ENCODE measurements around the gene IPCEF1. TPM values are rescaled to one million over a fixed set of nuclear protein-coding genes. Genes with fewer than 3 reads are reported as not detected.

IPCEF1 gene
- total RNA-seq, 4 donors from 2014 or later, result 0.63 to 5.3 (median 1.9) TPM

GRCh38 chr6:154167126-154167525 is 189.5 kb downstream of the IPCEF1 start:
- Histone ChIP-seq H3K9me3 (no peaks in the 10 kb centered on the region), H3K27ac (no peak overlapping the region), H3K4me3 (no peak overlapping the region), H3K4me1 (peaks cover 0 to 32% (median 5%) of the 10 kb centered on the region in 4 donors), H3K27me3 (no peaks in the 10 kb centered on the region), H3K36me3 (no peaks in the 10 kb centered on the region)
- no peak for TF ChIP-seq CTCF (IDR thresholded peaks at IDR 0.05)
- peak in 1 of 2 donors; percentile 49 for TF ChIP-seq EP300 (IDR thresholded peaks at IDR 0.05)
- 44 to 45% methylated on average over 2 of the region's 2 CpGs for WGBS, 2 donors
- peak in 1 of 2 donors; percentile 13 for DNase-seq (ENCODE audit: low spot score in 2 of 2)

GRCh38 chr6:154166140-154166539 is 190.5 kb downstream of the IPCEF1 start:
- no peak overlapping the region for H3K27ac ChIP-seq
- peaks cover 0 to 32% (median 5%) of the 10 kb centered on the region in 4 donors for H3K4me1 ChIP-seq
- H3K9me3 ChIP-seq, result no peaks in the 10 kb centered on the region
- peak in 1 of 2 donors; percentile 16 for DNase-seq (ENCODE audit: low spot score in 2 of 2)
- 84 to 88% methylated on average over 9 of the region's 9 CpGs for WGBS, 2 donors
- no peaks in the 10 kb centered on the region for H3K36me3 ChIP-seq
- H3K4me3 ChIP-seq, result no peak overlapping the region
- no peaks in the 10 kb centered on the region for H3K27me3 ChIP-seq
- TF ChIP-seq CTCF (IDR thresholded peaks at IDR 0.05), result no peak
- TF ChIP-seq POLR2A (IDR thresholded peaks at IDR 0.05), result no peak
- no peak for TF ChIP-seq EP300 (IDR thresholded peaks at IDR 0.05)

DNA sequence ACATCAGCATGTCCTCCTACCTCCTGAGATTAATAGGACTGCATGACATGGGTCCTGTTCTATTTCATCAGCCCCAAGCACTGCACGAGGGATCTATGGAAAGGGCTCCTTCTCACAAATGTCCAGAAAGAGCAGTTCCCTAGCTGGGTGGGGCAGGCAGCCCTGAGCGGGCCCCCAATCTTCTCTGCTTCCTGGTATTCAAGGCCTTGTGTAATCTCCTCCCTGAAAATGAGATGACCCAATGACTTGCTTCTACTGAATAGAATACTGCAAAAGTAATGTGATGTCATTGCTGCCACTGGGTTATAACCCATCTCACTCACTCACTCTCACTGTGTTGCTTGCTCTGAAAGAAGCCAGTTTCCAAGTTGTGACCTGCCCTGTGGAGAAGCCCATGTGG is 191.1 kb downstream of the IPCEF1 start:
- no peaks in the 10 kb centered on the region for H3K9me3 ChIP-seq
- TF ChIP-seq CTCF (IDR thresholded peaks at IDR 0.05), result no peak
- TF ChIP-seq EP300 (IDR thresholded peaks at IDR 0.05), result no peak
- no peak for TF ChIP-seq POLR2A (IDR thresholded peaks at IDR 0.05)
- no peaks in the 10 kb centered on the region for H3K27me3 ChIP-seq
- WGBS, 2 donors, result 72 to 73% methylated on average over 2 of the region's 2 CpGs
- no peaks in the 10 kb centered on the region for H3K36me3 ChIP-seq
- DNase-seq (ENCODE audit: low spot score in 2 of 2), result no peak
- no peak overlapping the region for H3K27ac ChIP-seq
- no peak overlapping the region for H3K4me3 ChIP-seq
- peaks cover 0 to 32% (median 5%) of the 10 kb centered on the region in 4 donors for H3K4me1 ChIP-seq

DNA sequence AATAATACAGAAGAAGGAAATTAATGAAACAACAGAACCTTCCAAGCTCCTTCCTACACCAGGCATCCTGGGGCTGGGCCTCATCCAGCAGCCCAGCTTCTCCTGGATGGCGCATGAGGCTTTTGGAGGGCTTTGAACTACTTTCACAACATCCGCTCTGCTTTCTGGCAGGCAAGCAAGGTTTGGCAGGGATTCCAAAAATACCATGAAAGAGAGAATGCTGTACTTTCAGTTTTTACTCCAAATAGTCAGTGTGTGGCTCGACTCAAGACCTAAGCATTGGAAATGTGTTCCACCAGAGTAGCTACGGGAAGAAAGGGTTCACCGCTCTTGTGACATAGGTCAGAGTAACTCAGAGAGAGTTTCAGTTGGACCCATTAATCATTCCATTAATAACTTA is 192.2 kb downstream of the IPCEF1 start:
- DNase-seq (ENCODE audit: low spot score in 2 of 2), result peak; percentile 27 to 72
- H3K36me3 ChIP-seq, result no peaks in the 10 kb centered on the region
- peak overlapping the region; percentile 9 to 63 (median 54) for H3K27ac ChIP-seq
- no peak overlapping the region for H3K4me3 ChIP-seq
- no peaks in the 10 kb centered on the region for H3K27me3 ChIP-seq
- peaks cover 0 to 32% (median 5%) of the 10 kb centered on the region in 4 donors for H3K4me1 ChIP-seq
- WGBS, 2 donors, result 18 to 23% methylated on average over 5 of the region's 5 CpGs
- TF ChIP-seq EP300 (IDR thresholded peaks at IDR 0.05), result peak in 1 of 2 donors; percentile 72
- no peak for TF ChIP-seq CTCF (IDR thresholded peaks at IDR 0.05)
- H3K9me3 ChIP-seq, result no peaks in the 10 kb centered on the region

GRCh38 chr6:154161689-154162088 is 194.9 kb downstream of the IPCEF1 start:
- H3K27ac ChIP-seq, result no peak overlapping the region
- H3K36me3 ChIP-seq, result no peaks in the 10 kb centered on the region
- peaks cover 0 to 34% (median 10%) of the 10 kb centered on the region in 4 donors for H3K4me1 ChIP-seq
- no peak for DNase-seq (ENCODE audit: low spot score in 2 of 2)
- 78 to 83% methylated on average over 3 of the region's 3 CpGs for WGBS, 2 donors
- no peak for TF ChIP-seq POLR2A (IDR thresholded peaks at IDR 0.05)
- no peak overlapping the region for H3K4me3 ChIP-seq
- no peaks in the 10 kb centered on the region for H3K9me3 ChIP-seq
- H3K27me3 ChIP-seq, result no peaks in the 10 kb centered on the region

- WGBS, 2 donors, result 86 to 96% methylated on average over 2 of the region's 2 CpGs
- Histone ChIP-seq H3K36me3 (no peaks in the 10 kb centered on the region), H3K9me3 (no peaks in the 10 kb centered on the region), H3K4me3 (no peak overlapping the region), H3K4me1 (peaks cover 0 to 39% (median 13%) of the 10 kb centered on the region in 4 donors), H3K27ac (no peak overlapping the region), H3K27me3 (no peaks in the 10 kb centered on the region)
- TF ChIP-seq CTCF (IDR thresholded peaks at IDR 0.05) (no peak), EP300 (IDR thresholded peaks at IDR 0.05) (no peak), POLR2A (IDR thresholded peaks at IDR 0.05) (no peak)
- DNase-seq (ENCODE audit: low spot score in 2 of 2), result no peak
These were observed 197.5 kb downstream of the IPCEF1 start for GRCh38 chr6:154159126-154159525.

Data from tibial nerve (tissue), 4 donors.